Urothelium cell line (cell line): ENCODE results near the gene LNX1.
"Not testable (repeated sequence)": the region's sequence is repeated elsewhere in the genome, so short reads cannot be mapped to it uniquely, and the experiment has no call there.

Experiments used
- DNase-seq: peaks from one replicate; pipeline ENCODE4 v3.0.0; 2011; ENCODE audit warnings: low spot score, mixed read lengths
- FAIRE-seq: peaks from 2 replicates; lab custom pipeline; 2011; peaks lifted over from hg19 to GRCh38; lab: Jason Lieb, UNC

The LNX1 gene

GRCh38 chr4:53419208-53419607 lies 172.1 kb downstream of the LNX1 start:
- DNase-seq (no peak), FAIRE-seq (no peak)

DNA sequence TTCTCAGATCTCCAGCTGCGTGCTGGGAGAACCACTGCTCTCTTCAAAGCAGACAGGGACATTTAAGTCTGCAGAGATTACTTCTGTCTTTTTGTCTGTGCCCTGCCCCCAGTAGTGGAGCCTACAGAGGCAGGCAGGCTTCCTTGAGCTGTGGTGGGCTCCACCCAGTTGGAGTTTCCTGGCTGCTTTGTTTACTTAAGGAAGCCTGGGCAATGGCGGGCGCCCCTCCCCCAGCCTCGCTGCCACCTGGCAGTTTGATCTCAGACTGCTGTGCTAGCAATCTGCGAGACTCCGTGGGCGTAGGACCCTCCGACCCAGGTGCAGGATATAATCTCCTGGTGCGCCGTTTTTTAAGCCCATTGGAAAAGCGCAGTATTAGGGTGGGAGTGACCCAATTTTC lies 181.8 kb downstream of the LNX1 start:
- not testable (repeated sequence) for DNase-seq, FAIRE-seq
